Central memory CD8-positive, alpha-beta T cell (primary cell): ENCODE measurements around the gene FRMD5.

Source experiments
- ATAC-seq: fragments of 150-1000 bp; cut with Tn5 transposase; replicated peaks from 2 replicates; pipeline ENCODE4 v1.10.0; 2022; ENCODE audit warnings: mild to moderate bottlenecking, moderate FRiP score, moderate number of reproducible peaks; ENCODE audit not compliant: poor library complexity, severe bottlenecking; ENCODE audit errors: extremely low read depth
- DNase-seq, 2 donors: peaks; one replicate each; pipeline ENCODE4 v3.0.0; 2021; ENCODE audit warnings: low spot score in 2 of 2
- H3K27ac Mint-ChIP-seq: one replicate; pipeline ENCODE4 v1.8.0; 2022; ENCODE audit warnings: low read depth, mild to moderate bottlenecking, moderate library complexity, mixed read lengths
- H3K27me3 Mint-ChIP-seq: one replicate; pipeline ENCODE4 v1.8.0; 2022; ENCODE audit warnings: mixed read lengths
- H3K36me3 Mint-ChIP-seq: one replicate; pipeline ENCODE4 v1.8.0; 2022; ENCODE audit warnings: mild to moderate bottlenecking, moderate library complexity, mixed read lengths; ENCODE audit not compliant: insufficient read depth
- H3K4me1 Mint-ChIP-seq: one replicate; pipeline ENCODE4 v1.8.0; 2022; ENCODE audit warnings: mixed read lengths
- H3K4me3 Mint-ChIP-seq: one replicate; pipeline ENCODE4 v1.8.0; 2022; ENCODE audit warnings: mild to moderate bottlenecking, moderate library complexity, mixed read lengths
- H3K9me3 Mint-ChIP-seq: one replicate; pipeline ENCODE4 v1.8.0; 2022; ENCODE audit warnings: mixed read lengths

Gene FRMD5

GRCh38 chr15:43919540-43920253 lies 275.4 kb downstream of the FRMD5 start:
- DNase-seq = no peak
- no peaks in the 10 kb centered on the region for H3K9me3 Mint-ChIP-seq
- peaks cover 2% of the 10 kb centered on the region for H3K36me3 Mint-ChIP-seq
- H3K4me1 Mint-ChIP-seq = no peaks in the 10 kb centered on the region
- no peak overlapping the region for H3K4me3 Mint-ChIP-seq
- no peak for ATAC-seq
- H3K27ac Mint-ChIP-seq = no peak overlapping the region
- H3K27me3 Mint-ChIP-seq = no peaks in the 10 kb centered on the region

GRCh38 chr15:43918717-43919116 lies 276.4 kb downstream of the FRMD5 start:
- no peak overlapping the region for H3K27ac Mint-ChIP-seq
- ATAC-seq (no peak), DNase-seq (no peak)
- peaks cover 2% of the 10 kb centered on the region for H3K36me3 Mint-ChIP-seq
- no peak overlapping the region for H3K4me3 Mint-ChIP-seq
- no peaks in the 10 kb centered on the region for H3K9me3 Mint-ChIP-seq
- H3K4me1 Mint-ChIP-seq = no peaks in the 10 kb centered on the region
- no peaks in the 10 kb centered on the region for H3K27me3 Mint-ChIP-seq

- peaks cover 2% of the 10 kb centered on the region for H3K36me3 Mint-ChIP-seq
- no peaks in the 10 kb centered on the region for H3K4me1 Mint-ChIP-seq
- no peak overlapping the region for H3K27ac Mint-ChIP-seq
- DNase-seq (no peak), ATAC-seq (no peak)
- H3K9me3 Mint-ChIP-seq = no peaks in the 10 kb centered on the region
- no peak overlapping the region for H3K4me3 Mint-ChIP-seq
- no peaks in the 10 kb centered on the region for H3K27me3 Mint-ChIP-seq
Measured at GRCh38 chr15:43916326-43916660, 278.8 kb downstream of the FRMD5 start.

- Mint-ChIP-seq H3K27ac (no peak overlapping the region), H3K4me3 (no peak overlapping the region), H3K36me3 (peaks cover 2% of the 10 kb centered on the region), H3K9me3 (no peaks in the 10 kb centered on the region), H3K4me1 (no peaks in the 10 kb centered on the region), H3K27me3 (no peaks in the 10 kb centered on the region)
- DNase-seq (no peak), ATAC-seq (no peak)
Measured at GRCh38 chr15:43915631-43916325, 279.3 kb downstream of the FRMD5 start.

- DNase-seq (no peak), ATAC-seq (no peak)
- H3K27ac Mint-ChIP-seq = no peak overlapping the region
- H3K36me3 Mint-ChIP-seq = peaks cover 2% of the 10 kb centered on the region
- H3K27me3 Mint-ChIP-seq = no peaks in the 10 kb centered on the region
- no peaks in the 10 kb centered on the region for H3K4me1 Mint-ChIP-seq
- no peak overlapping the region for H3K4me3 Mint-ChIP-seq
- H3K9me3 Mint-ChIP-seq = no peaks in the 10 kb centered on the region
Measured at GRCh38 chr15:43913941-43914340, 281.1 kb downstream of the FRMD5 start.

- H3K36me3 Mint-ChIP-seq = peaks cover 2% of the 10 kb centered on the region
- no peak overlapping the region for H3K4me3 Mint-ChIP-seq
- H3K27ac Mint-ChIP-seq = no peak overlapping the region
- H3K4me1 Mint-ChIP-seq = no peaks in the 10 kb centered on the region
- H3K9me3 Mint-ChIP-seq = no peaks in the 10 kb centered on the region
- no peak for ATAC-seq
- H3K27me3 Mint-ChIP-seq = no peaks in the 10 kb centered on the region
- DNase-seq = no peak
Measured at GRCh38 chr15:43913026-43913780, 281.9 kb downstream of the FRMD5 start.

GRCh38 chr15:43912208-43912607 lies 282.9 kb downstream of the FRMD5 start:
- no peak overlapping the region for H3K4me3 Mint-ChIP-seq
- H3K27ac Mint-ChIP-seq = no peak overlapping the region
- DNase-seq (no peak), ATAC-seq (no peak)
- no peaks in the 10 kb centered on the region for H3K4me1 Mint-ChIP-seq
- H3K9me3 Mint-ChIP-seq = no peaks in the 10 kb centered on the region
- no peaks in the 10 kb centered on the region for H3K27me3 Mint-ChIP-seq
- H3K36me3 Mint-ChIP-seq = peaks cover 2% of the 10 kb centered on the region

- no peak overlapping the region for H3K27ac Mint-ChIP-seq
- ATAC-seq = no peak
- no peaks in the 10 kb centered on the region for H3K27me3 Mint-ChIP-seq
- no peak for DNase-seq
- no peak overlapping the region for H3K4me3 Mint-ChIP-seq
- no peaks in the 10 kb centered on the region for H3K9me3 Mint-ChIP-seq
- no peaks in the 10 kb centered on the region for H3K4me1 Mint-ChIP-seq
- peaks cover 2% of the 10 kb centered on the region for H3K36me3 Mint-ChIP-seq
Measured at GRCh38 chr15:43911235-43911781, 283.8 kb downstream of the FRMD5 start.

- Mint-ChIP-seq H3K9me3 (no peaks in the 10 kb centered on the region), H3K36me3 (no peaks in the 10 kb centered on the region), H3K4me1 (peaks cover 5% of the 10 kb centered on the region), H3K27ac (no peak overlapping the region), H3K27me3 (no peaks in the 10 kb centered on the region), H3K4me3 (no peak overlapping the region)
- no peak for DNase-seq
- ATAC-seq = no peak
Measured at GRCh38 chr15:43908516-43909050, 286.5 kb downstream of the FRMD5 start.

GRCh38 chr15:43905755-43906154 lies 289.3 kb downstream of the FRMD5 start:
- Mint-ChIP-seq H3K4me3 (no peak overlapping the region), H3K36me3 (no peaks in the 10 kb centered on the region), H3K27ac (no peak overlapping the region), H3K9me3 (no peaks in the 10 kb centered on the region), H3K4me1 (peaks cover 6% of the 10 kb centered on the region), H3K27me3 (no peaks in the 10 kb centered on the region)
- DNase-seq (no peak), ATAC-seq (no peak)

- Mint-ChIP-seq H3K27ac (no peak overlapping the region), H3K4me1 (peaks cover 6% of the 10 kb centered on the region), H3K4me3 (no peak overlapping the region), H3K9me3 (no peaks in the 10 kb centered on the region), H3K27me3 (no peaks in the 10 kb centered on the region), H3K36me3 (peaks cover 1% of the 10 kb centered on the region)
- DNase-seq (peak; percentile 31 to 42), ATAC-seq (peak; percentile 40)
Measured at GRCh38 chr15:43903864-43904290, 291.2 kb downstream of the FRMD5 start.

GRCh38 chr15:43901495-43901894 lies 293.6 kb downstream of the FRMD5 start:
- H3K4me3 Mint-ChIP-seq = no peak overlapping the region
- H3K27ac Mint-ChIP-seq = no peak overlapping the region
- H3K36me3 Mint-ChIP-seq = peaks cover 1% of the 10 kb centered on the region
- no peak for DNase-seq
- H3K9me3 Mint-ChIP-seq = no peaks in the 10 kb centered on the region
- no peak for ATAC-seq
- H3K4me1 Mint-ChIP-seq = peaks cover 6% of the 10 kb centered on the region
- no peaks in the 10 kb centered on the region for H3K27me3 Mint-ChIP-seq
